SU-DHL-6 (cell line): ENCODE data around the gene CFHR4.
"Not testable (repeated sequence)": the region's sequence is repeated elsewhere in the genome, so short reads cannot be mapped to it uniquely, and the experiment has no call there.

ENCODE experiments used
- H2AFZ ChIP-seq: fragments of 200-600 bp; sonication (generic); 2 replicates; pipeline ENCODE4 v1.6.1; 2014; ENCODE audit warnings: low read depth, mild to moderate bottlenecking, moderate library complexity, mixed read lengths, antibody characterized with exemption, low read length; ENCODE audit not compliant: severe bottlenecking
- H3F3A ChIP-seq: fragments of 200-600 bp; shearing (Covaris generic); 2 replicates; pipeline ENCODE4 v1.6.0; 2016; ENCODE audit warnings: antibody characterized with exemption, mild to moderate bottlenecking; ENCODE audit not compliant: insufficient read depth
- H3K27ac ChIP-seq: fragments of 200-600 bp; sonication (generic); 2 replicates; pipeline ENCODE4 v1.5.1; 2016; ENCODE audit warnings: low read depth, mild to moderate bottlenecking, low read length, moderate library complexity, mixed read lengths
- H3K27me3 ChIP-seq: fragments of 200-600 bp; sonication (generic), shearing (Covaris generic); 2 replicates; pipeline ENCODE4 v1.6.0; 2014; ENCODE audit warnings: mild to moderate bottlenecking, low read length
- H3K36me3 ChIP-seq: fragments of 200-600 bp; sonication (generic); 2 replicates; pipeline ENCODE4 v1.6.1; 2014; ENCODE audit warnings: mild to moderate bottlenecking, low read length, mixed read lengths
- H3K4me2 ChIP-seq: fragments of 300-600, 200-600 bp; shearing (Covaris generic), sonication (generic); 2 replicates; pipeline ENCODE4 v1.6.0; 2014; ENCODE audit warnings: low read length, low read depth, mild to moderate bottlenecking; ENCODE audit not compliant: poor library complexity, severe bottlenecking
- H3K4me3 ChIP-seq: fragments of 200-600 bp; sonication (generic); 2 replicates; pipeline ENCODE4 v1.5.1; 2014; ENCODE audit warnings: antibody characterized with exemption, low read length, mild to moderate bottlenecking, mixed read lengths; ENCODE audit not compliant: insufficient read depth, poor library complexity, severe bottlenecking
- H3K79me2 ChIP-seq: fragments of 200-600 bp; sonication (generic); 2 replicates; pipeline ENCODE4 v1.6.1; 2014; ENCODE audit warnings: mild to moderate bottlenecking, low read length, moderate library complexity; ENCODE audit not compliant: insufficient read depth
- H3K9ac ChIP-seq: fragments of 200-600 bp; sonication (generic); 2 replicates; pipeline ENCODE4 v1.7.0; 2014; ENCODE audit warnings: mild to moderate bottlenecking, low read length
- H3K9me2 ChIP-seq: fragments of 200-600 bp; sonication (generic); replicated peaks from 2 replicates; pipeline ENCODE4 v1.6.1; 2014; ENCODE audit warnings: low read length; ENCODE audit not compliant: insufficient read depth
- H3K9me3 ChIP-seq: fragments of 200-600 bp; sonication (generic); 2 replicates; pipeline ENCODE4 v1.6.1; 2014; ENCODE audit warnings: low read length, mixed read lengths; ENCODE audit not compliant: insufficient read depth
- H4K20me1 ChIP-seq: fragments of 200-600 bp; sonication (generic); 2 replicates; pipeline ENCODE4 v1.6.1; 2014; ENCODE audit warnings: low read depth, mild to moderate bottlenecking, antibody characterized with exemption, low read length, moderate library complexity, mixed read lengths
- EZH2phosphoT487 ChIP-seq: fragments of 200-600 bp; sonication (generic), shearing (Covaris generic); conservative IDR thresholded peaks from 2 replicates; pipeline ENCODE4 v1.6.1; 2018; ENCODE audit warnings: mild to moderate bottlenecking, antibody characterized with exemption, low read length, moderate library complexity, mixed read lengths
- TF ChIP-seq, protein P1 (sequence below): fragments of 200-600 bp; sonication (generic); IDR thresholded peaks from one replicate; pipeline ENCODE4 v1.5.1; 2017; ENCODE audit warnings: antibody characterized with exemption, mild to moderate bottlenecking, low read length, moderate library complexity; ENCODE audit not compliant: insufficient read depth, poor library complexity, severe bottlenecking

The CFHR4 gene

DNA sequence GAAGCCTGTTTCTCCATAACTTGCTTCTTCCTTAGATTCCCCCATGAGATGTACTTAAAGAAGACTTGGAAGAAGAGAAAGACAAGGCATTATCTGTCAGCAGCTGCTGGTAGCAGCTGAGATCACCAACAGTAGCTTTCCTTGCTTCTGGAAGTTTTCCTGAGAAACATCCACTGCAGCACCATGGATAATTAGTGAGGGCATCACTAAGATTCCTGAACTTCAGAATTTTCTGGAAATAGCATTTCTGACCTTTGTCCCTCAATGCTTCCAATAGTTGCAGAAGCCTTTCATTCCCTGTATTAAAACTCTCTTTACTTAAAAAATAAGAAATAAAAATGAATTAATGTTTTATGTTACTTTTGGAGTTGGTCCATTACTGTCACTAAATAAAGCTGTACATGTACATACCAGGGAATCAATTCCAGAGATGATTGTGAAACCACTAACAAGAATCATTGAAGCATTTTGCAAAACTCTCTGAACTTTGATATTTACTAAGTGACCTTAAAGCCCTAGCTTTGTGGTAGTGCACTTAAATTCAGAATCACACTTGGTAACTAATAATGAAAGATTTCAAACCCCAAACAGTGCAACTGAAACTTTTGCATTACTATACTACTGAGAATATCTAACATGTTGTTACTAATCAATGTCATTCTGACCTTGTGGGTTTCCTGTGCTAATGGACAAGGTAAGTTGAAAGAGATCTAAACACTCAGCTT lies at the start of gene CFHR4:
TSS of gene CFHR4 (plus strand) at position 538 of the 725 bp plus-strand sequence. CDS start at position 637, 99 bp downstream.
- no peak for TF ChIP-seq EZH2phosphoT487
- TF ChIP-seq, protein P1, sequence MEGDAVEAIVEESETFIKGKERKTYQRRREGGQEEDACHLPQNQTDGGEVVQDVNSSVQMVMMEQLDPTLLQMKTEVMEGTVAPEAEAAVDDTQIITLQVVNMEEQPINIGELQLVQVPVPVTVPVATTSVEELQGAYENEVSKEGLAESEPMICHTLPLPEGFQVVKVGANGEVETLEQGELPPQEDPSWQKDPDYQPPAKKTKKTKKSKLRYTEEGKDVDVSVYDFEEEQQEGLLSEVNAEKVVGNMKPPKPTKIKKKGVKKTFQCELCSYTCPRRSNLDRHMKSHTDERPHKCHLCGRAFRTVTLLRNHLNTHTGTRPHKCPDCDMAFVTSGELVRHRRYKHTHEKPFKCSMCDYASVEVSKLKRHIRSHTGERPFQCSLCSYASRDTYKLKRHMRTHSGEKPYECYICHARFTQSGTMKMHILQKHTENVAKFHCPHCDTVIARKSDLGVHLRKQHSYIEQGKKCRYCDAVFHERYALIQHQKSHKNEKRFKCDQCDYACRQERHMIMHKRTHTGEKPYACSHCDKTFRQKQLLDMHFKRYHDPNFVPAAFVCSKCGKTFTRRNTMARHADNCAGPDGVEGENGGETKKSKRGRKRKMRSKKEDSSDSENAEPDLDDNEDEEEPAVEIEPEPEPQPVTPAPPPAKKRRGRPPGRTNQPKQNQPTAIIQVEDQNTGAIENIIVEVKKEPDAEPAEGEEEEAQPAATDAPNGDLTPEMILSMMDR = no peak

DNA sequence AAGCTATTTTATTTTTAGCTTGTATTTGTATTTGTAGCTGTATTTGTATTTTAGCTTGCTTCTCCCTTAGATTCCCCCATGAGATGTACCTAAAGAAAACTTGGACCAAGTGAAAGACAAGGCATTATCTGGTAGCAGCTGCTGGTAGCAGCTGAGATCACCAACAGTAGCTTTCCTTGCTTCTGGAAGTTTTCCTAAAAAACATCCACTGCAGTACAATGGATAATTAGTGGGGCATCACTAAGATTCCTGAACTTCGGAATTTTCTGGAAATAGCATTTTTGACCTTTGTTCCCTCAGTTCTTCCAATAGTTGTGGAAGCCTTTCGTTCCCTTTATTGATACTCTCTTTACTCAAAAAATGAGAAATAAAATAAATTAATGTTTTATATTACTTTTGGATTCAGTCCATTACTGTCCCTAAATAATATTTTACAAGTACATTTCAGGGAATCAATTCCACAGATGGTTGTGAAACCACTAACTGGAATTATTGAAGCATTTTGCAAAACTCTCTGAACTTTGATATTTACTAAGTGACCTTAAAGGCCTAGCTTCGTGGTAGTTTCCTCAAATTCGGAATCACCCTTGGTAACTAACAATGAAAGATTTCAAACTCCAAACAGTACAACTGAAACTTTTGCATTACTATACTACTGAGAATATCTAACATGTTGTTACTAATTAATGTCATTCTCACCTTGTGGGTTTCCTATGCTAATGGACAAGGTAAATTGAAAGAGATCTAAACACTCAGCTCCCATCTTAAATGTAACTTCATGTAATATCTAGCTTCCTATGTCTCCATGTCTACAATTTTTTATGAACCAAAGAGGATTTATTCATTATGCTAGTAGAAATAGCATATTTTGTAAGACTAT lies 38.0 kb upstream of the CFHR4 start:
- not testable (repeated sequence) for H3K36me3 ChIP-seq, H3K79me2 ChIP-seq, H3K4me2 ChIP-seq, H3K27me3 ChIP-seq, H3K9ac ChIP-seq, H4K20me1 ChIP-seq, H3K9me3 ChIP-seq, H3F3A ChIP-seq, H3K27ac ChIP-seq, H3K9me2 ChIP-seq, H2AFZ ChIP-seq, H3K4me3 ChIP-seq

More for the DNA sequence above, at the start of gene CFHR4:
- Histone ChIP-seq H3K4me3 (no peak within 1 kb of the TSS), H4K20me1 (no peaks in the 10 kb centered on the region), H3K9ac (no peak within 1 kb of the TSS), H2AFZ (no peak within 1 kb of the TSS), H3K27me3 (no peaks in the 10 kb centered on the region), H3K9me2 (no peaks in the 10 kb centered on the region), H3K4me2 (no peak within 1 kb of the TSS), H3K36me3 (no peaks in the 10 kb centered on the region), H3F3A (no peaks in the 10 kb centered on the region), H3K27ac (no peak within 1 kb of the TSS), H3K79me2 (no peaks in the 10 kb centered on the region), H3K9me3 (no peaks in the 10 kb centered on the region)

DNA sequence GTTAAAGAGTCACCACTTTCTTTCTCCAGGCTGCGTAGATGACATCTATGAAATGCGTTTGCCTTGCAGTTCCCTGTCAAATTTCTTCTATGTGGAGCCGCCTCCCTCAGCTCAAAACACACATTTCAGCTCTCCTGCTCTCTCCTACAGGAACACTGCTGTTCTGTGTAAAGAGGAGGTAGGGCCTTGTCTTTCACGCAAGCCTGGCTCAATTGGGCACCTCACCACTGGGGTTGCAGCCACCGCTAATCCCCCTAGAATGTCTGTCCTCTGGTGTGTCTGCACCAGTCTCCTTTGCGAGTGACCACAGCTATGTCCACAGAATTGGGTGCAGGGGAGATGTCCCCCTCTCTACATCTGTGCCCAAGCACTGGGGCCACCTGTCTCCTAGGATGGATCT lies 31.8 kb upstream of the CFHR4 start:
- TF ChIP-seq, protein P1 = no peak
- TF ChIP-seq EZH2phosphoT487 = no peak
- no peak overlapping the region for H2AFZ ChIP-seq
- H3K9me2 ChIP-seq = no peaks in the 10 kb centered on the region
- no peaks in the 10 kb centered on the region for H4K20me1 ChIP-seq
- no peak overlapping the region for H3K4me2 ChIP-seq
- H3K4me3 ChIP-seq = no peak overlapping the region
- H3F3A ChIP-seq = no peaks in the 10 kb centered on the region
- H3K9me3 ChIP-seq = no peaks in the 10 kb centered on the region
- H3K79me2 ChIP-seq = no peaks in the 10 kb centered on the region
- H3K27me3 ChIP-seq = no peaks in the 10 kb centered on the region
- H3K9ac ChIP-seq = no peak overlapping the region
- H3K27ac ChIP-seq = no peak overlapping the region
- H3K36me3 ChIP-seq = no peaks in the 10 kb centered on the region

DNA sequence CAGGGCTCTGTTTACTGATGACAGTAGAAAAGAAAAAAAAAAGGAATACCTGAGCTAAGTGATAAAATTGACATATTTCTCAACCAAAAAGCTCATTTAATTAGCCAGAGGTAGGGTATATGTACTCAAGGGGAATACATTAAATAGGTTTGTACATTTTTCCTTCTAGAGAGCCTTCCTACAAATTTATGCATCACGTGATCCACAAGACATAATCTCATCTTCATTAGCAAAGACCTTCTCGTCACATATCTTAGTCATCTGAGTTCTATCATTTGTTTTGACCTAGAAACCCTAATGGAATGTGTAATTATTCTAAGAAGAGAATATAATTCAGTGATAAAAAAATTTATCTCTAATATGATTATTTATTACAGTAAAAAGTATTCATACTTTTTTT lies 30.7 kb upstream of the CFHR4 start:
- H3K27me3 ChIP-seq = no peaks in the 10 kb centered on the region
- no peak overlapping the region for H3K9ac ChIP-seq
- H3F3A ChIP-seq = no peaks in the 10 kb centered on the region
- H3K4me2 ChIP-seq = no peak overlapping the region
- H4K20me1 ChIP-seq = no peaks in the 10 kb centered on the region
- no peak overlapping the region for H3K27ac ChIP-seq
- no peaks in the 10 kb centered on the region for H3K9me2 ChIP-seq
- H2AFZ ChIP-seq = no peak overlapping the region
- H3K36me3 ChIP-seq = no peaks in the 10 kb centered on the region
- H3K9me3 ChIP-seq = no peaks in the 10 kb centered on the region
- no peaks in the 10 kb centered on the region for H3K79me2 ChIP-seq
- TF ChIP-seq, protein P1 = no peak
- TF ChIP-seq EZH2phosphoT487 = no peak
- H3K4me3 ChIP-seq = no peak overlapping the region
